HepG2 (cell line): ENCODE measurements around the gene MFSD2A.

Source experiments
- ASH2L ChIP-seq: fragments of 300-600, 200-600 bp; sonication (generic); IDR thresholded peaks from 2 replicates; pipeline ENCODE4 v1.7.0; 2017; ENCODE audit warnings: low read depth, mild to moderate bottlenecking, moderate library complexity, mixed read lengths, low read length; ENCODE audit not compliant: insufficient read length
- ETV6 ChIP-seq: sonication (generic); formaldehyde crosslinking; conservative IDR thresholded peaks from 2 replicates; pipeline ENCODE4 v1.4.0; 2020; ENCODE audit warnings: missing genetic modification reagents
- KLF9 ChIP-seq: IDR thresholded peaks from 2 replicates; pipeline ENCODE4 v1.6.1; 2016; ENCODE audit warnings: low read depth
- MTA3 ChIP-seq: sonication (generic); formaldehyde crosslinking; IDR thresholded peaks from 2 replicates; pipeline ENCODE4 v1.4.0; 2020; ENCODE audit warnings: missing genetic modification reagents
- NFKBIZ ChIP-seq: IDR thresholded peaks from 2 replicates; pipeline ENCODE4 v1.6.1; 2018; ENCODE audit warnings: missing genetic modification reagents, missing compliant biosample characterization
- POLR2A ChIP-seq, 2 experiments: IDR thresholded peaks; 2 replicates each; pipeline ENCODE4 v1.6.1; 2011; ENCODE audit warnings: low read depth in 2 of 2, low read length in 2 of 2, mild to moderate bottlenecking in 1 of 2, moderate library complexity in 1 of 2; ENCODE audit not compliant: insufficient read depth in 1 of 2
- POLR2AphosphoS5 ChIP-seq: IDR thresholded peaks from 2 replicates; pipeline ENCODE4 v1.6.1; 2012; ENCODE audit warnings: low read depth, low read length
- TFDP1 ChIP-seq: IDR thresholded peaks from 2 replicates; pipeline ENCODE4 v1.6.1; 2016; ENCODE audit warnings: missing compliant biosample characterization, missing genetic modification reagents, borderline replicate concordance
- YEATS4 ChIP-seq: sonication (generic); formaldehyde crosslinking; IDR thresholded peaks from 2 replicates; pipeline ENCODE4 v1.4.0; 2020; ENCODE audit warnings: missing genetic modification reagents, borderline replicate concordance
- ZNF776 ChIP-seq: sonication (generic); formaldehyde crosslinking; IDR thresholded peaks from 2 replicates; pipeline ENCODE4 v1.4.0; 2020; ENCODE audit warnings: mild to moderate bottlenecking, missing genetic modification reagents
- TF ChIP-seq, protein P1 (sequence below): sonication (generic); formaldehyde crosslinking; IDR thresholded peaks from 2 replicates; pipeline ENCODE4 v1.5.0; 2020; ENCODE audit warnings: mild to moderate bottlenecking, missing genetic modification reagents, moderate library complexity
- TF ChIP-seq, protein P2 (sequence below): sonication (generic); formaldehyde crosslinking; IDR thresholded peaks from 2 replicates; pipeline ENCODE4 v1.4.0; 2020; ENCODE audit warnings: missing genetic modification reagents, borderline replicate concordance

GRCh38 chr1:39962450-39962825 is 7.5 kb downstream of the MFSD2A start:
- TF ChIP-seq MTA3 (CRISPR knock-in tag): no peak
- TF ChIP-seq KLF9 (CRISPR knock-in tag): no peak
- no peak for TF ChIP-seq TFDP1 (CRISPR knock-in tag)
- no peak for TF ChIP-seq ASH2L
- no peak for TF ChIP-seq YEATS4 (CRISPR knock-in tag)
- TF ChIP-seq, protein P1, sequence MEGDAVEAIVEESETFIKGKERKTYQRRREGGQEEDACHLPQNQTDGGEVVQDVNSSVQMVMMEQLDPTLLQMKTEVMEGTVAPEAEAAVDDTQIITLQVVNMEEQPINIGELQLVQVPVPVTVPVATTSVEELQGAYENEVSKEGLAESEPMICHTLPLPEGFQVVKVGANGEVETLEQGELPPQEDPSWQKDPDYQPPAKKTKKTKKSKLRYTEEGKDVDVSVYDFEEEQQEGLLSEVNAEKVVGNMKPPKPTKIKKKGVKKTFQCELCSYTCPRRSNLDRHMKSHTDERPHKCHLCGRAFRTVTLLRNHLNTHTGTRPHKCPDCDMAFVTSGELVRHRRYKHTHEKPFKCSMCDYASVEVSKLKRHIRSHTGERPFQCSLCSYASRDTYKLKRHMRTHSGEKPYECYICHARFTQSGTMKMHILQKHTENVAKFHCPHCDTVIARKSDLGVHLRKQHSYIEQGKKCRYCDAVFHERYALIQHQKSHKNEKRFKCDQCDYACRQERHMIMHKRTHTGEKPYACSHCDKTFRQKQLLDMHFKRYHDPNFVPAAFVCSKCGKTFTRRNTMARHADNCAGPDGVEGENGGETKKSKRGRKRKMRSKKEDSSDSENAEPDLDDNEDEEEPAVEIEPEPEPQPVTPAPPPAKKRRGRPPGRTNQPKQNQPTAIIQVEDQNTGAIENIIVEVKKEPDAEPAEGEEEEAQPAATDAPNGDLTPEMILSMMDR (CRISPR knock-in tag): no peak
- TF ChIP-seq POLR2AphosphoS5: no peak
- TF ChIP-seq, protein P2, sequence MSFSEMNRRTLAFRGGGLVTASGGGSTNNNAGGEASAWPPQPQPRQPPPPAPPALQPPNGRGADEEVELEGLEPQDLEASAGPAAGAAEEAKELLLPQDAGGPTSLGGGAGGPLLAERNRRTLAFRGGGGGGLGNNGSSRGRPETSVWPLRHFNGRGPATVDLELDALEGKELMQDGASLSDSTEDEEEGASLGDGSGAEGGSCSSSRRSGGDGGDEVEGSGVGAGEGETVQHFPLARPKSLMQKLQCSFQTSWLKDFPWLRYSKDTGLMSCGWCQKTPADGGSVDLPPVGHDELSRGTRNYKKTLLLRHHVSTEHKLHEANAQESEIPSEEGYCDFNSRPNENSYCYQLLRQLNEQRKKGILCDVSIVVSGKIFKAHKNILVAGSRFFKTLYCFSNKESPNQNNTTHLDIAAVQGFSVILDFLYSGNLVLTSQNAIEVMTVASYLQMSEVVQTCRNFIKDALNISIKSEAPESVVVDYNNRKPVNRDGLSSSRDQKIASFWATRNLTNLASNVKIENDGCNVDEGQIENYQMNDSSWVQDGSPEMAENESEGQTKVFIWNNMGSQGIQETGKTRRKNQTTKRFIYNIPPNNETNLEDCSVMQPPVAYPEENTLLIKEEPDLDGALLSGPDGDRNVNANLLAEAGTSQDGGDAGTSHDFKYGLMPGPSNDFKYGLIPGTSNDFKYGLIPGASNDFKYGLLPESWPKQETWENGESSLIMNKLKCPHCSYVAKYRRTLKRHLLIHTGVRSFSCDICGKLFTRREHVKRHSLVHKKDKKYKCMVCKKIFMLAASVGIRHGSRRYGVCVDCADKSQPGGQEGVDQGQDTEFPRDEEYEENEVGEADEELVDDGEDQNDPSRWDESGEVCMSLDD (CRISPR knock-in tag): no peak
- no peak for TF ChIP-seq ETV6 (CRISPR knock-in tag)
- no peak for TF ChIP-seq NFKBIZ (CRISPR knock-in tag)
- TF ChIP-seq POLR2A (IDR thresholded peaks at IDR 0.05; ENCODE audit: insufficient read depth in 1 of 2, low read depth in 2 of 2, low read length in 2 of 2): no peak
- TF ChIP-seq ZNF776 (CRISPR knock-in tag): no peak
